H9 (cell line): ENCODE results near the gene ENPP6. TPM values are rescaled to one million over a fixed set of nuclear protein-coding genes. Genes with fewer than 3 reads are reported as not detected.

Source experiments
- DNase-seq: peaks from one replicate; pipeline ENCODE4 v3.0.0-alpha.2; 2017
- H2AFZ ChIP-seq: one replicate; pipeline ENCODE4 v1.6.1; 2013; ENCODE audit warnings: mild to moderate bottlenecking, low read length, control low read depth, moderate library complexity
- H2AK5ac ChIP-seq: 2 replicates; pipeline ENCODE4 v1.6.1; 2013; ENCODE audit warnings: low read length, control low read depth, mixed read lengths; ENCODE audit not compliant: insufficient read length
- H2BK120ac ChIP-seq: one replicate; pipeline ENCODE4 v1.6.1; 2013; ENCODE audit warnings: low read depth, mild to moderate bottlenecking, low read length, control low read depth, inconsistent platforms; ENCODE audit not compliant: poor library complexity, severe bottlenecking
- H2BK12ac ChIP-seq: 2 replicates; pipeline ENCODE4 v1.6.1; 2013; ENCODE audit warnings: low read length, control low read depth, mixed read lengths, low read depth; ENCODE audit not compliant: insufficient read length
- H2BK15ac ChIP-seq: 2 replicates; pipeline ENCODE4 v1.6.1; 2013; ENCODE audit warnings: low read depth, low read length, control low read depth
- H2BK20ac ChIP-seq: one replicate; pipeline ENCODE4 v1.6.1; 2013; ENCODE audit warnings: low read depth, mild to moderate bottlenecking, low read length, control low read depth, inconsistent platforms; ENCODE audit not compliant: poor library complexity, severe bottlenecking
- H2BK5ac ChIP-seq: 2 replicates; pipeline ENCODE4 v1.6.1; 2013; ENCODE audit warnings: low read length, control low read depth, mixed read lengths; ENCODE audit not compliant: insufficient read length
- H3K14ac ChIP-seq: 2 replicates; pipeline ENCODE4 v1.6.1; 2013; ENCODE audit warnings: low read length, control low read depth; ENCODE audit not compliant: insufficient read depth
- H3K18ac ChIP-seq: 2 replicates; pipeline ENCODE4 v1.6.1; 2013; ENCODE audit warnings: low read depth, mild to moderate bottlenecking, mixed read lengths, low read length, control low read depth; ENCODE audit not compliant: insufficient read length
- H3K23ac ChIP-seq: 2 replicates; pipeline ENCODE4 v1.6.1; 2013; ENCODE audit warnings: low read length, control low read depth, mixed read lengths, low read depth; ENCODE audit not compliant: insufficient read length
- H3K23me2 ChIP-seq: 2 replicates; pipeline ENCODE4 v1.6.1; 2013; ENCODE audit warnings: low read depth, mild to moderate bottlenecking, mixed read lengths, low read length, control low read depth; ENCODE audit not compliant: insufficient read length, poor library complexity, severe bottlenecking
- H3K27ac ChIP-seq: 2 replicates; pipeline ENCODE4 v1.5.1; 2013; ENCODE audit warnings: low read length, control low read depth, mixed read lengths, low read depth; ENCODE audit not compliant: insufficient read length
- H3K27me3 ChIP-seq: 2 replicates; pipeline ENCODE4 v1.6.1; 2013; ENCODE audit warnings: low read length, control low read depth, inconsistent platforms; ENCODE audit not compliant: insufficient read depth
- H3K4ac ChIP-seq: 2 replicates; pipeline ENCODE4 v1.6.1; 2013; ENCODE audit warnings: low read depth, mild to moderate bottlenecking, control low read depth, inconsistent platforms, low read length, moderate library complexity
- H3K4me1 ChIP-seq: 2 replicates; pipeline ENCODE4 v1.6.1; 2013; ENCODE audit warnings: low read length, control low read depth, inconsistent platforms; ENCODE audit not compliant: insufficient read depth
- H3K4me2 ChIP-seq: 2 replicates; pipeline ENCODE4 v1.6.1; 2013; ENCODE audit warnings: low read length, control low read depth, mixed read lengths; ENCODE audit not compliant: insufficient read length, insufficient read depth
- H3K56ac ChIP-seq: 2 replicates; pipeline ENCODE4 v1.6.1; 2013; ENCODE audit warnings: low read depth, mild to moderate bottlenecking, mixed read lengths, low read length, control low read depth; ENCODE audit not compliant: insufficient read length
- H3K79me1 ChIP-seq: 2 replicates; pipeline ENCODE4 v1.6.1; 2013; ENCODE audit warnings: low read depth, mild to moderate bottlenecking, moderate library complexity, low read length, control low read depth, inconsistent platforms; ENCODE audit not compliant: insufficient read depth, poor library complexity, severe bottlenecking
- H3K79me2 ChIP-seq: 2 replicates; pipeline ENCODE4 v1.6.1; 2013; ENCODE audit warnings: low read length, control low read depth, inconsistent platforms; ENCODE audit not compliant: insufficient read depth
- H3K9ac ChIP-seq: 2 replicates; pipeline ENCODE4 v1.6.1; 2013; ENCODE audit warnings: low read length, control low read depth, mixed read lengths; ENCODE audit not compliant: insufficient read length; ENCODE audit errors: extremely low read depth
- H3K9me3 ChIP-seq: one replicate; pipeline ENCODE4 v1.6.1; 2013; ENCODE audit warnings: low read depth, low read length, inconsistent platforms; ENCODE audit not compliant: control insufficient read depth
- H3T11ph ChIP-seq: one replicate; pipeline ENCODE4 v1.6.1; 2013; ENCODE audit warnings: mild to moderate bottlenecking, low read length, control low read depth, inconsistent platforms
- H4K20me1 ChIP-seq: one replicate; pipeline ENCODE4 v1.6.1; 2013; ENCODE audit not compliant: control insufficient read depth, insufficient read length, insufficient read depth
- H4K5ac ChIP-seq: 2 replicates; pipeline ENCODE4 v1.6.1; 2013; ENCODE audit warnings: low read depth, mild to moderate bottlenecking, mixed read lengths, low read length, control low read depth; ENCODE audit not compliant: insufficient read length
- H4K8ac ChIP-seq: replicated peaks from 2 replicates; pipeline ENCODE4 v1.6.1; 2013; ENCODE audit warnings: low read length, control low read depth, mixed read lengths, low read depth; ENCODE audit not compliant: insufficient read length
- H4K91ac ChIP-seq: 2 replicates; pipeline ENCODE4 v1.6.1; 2013; ENCODE audit warnings: low read depth, mild to moderate bottlenecking, moderate library complexity, mixed read lengths, low read length, control low read depth; ENCODE audit not compliant: insufficient read length
- H3K27ac Mint-ChIP-seq, 3 experiments: 2 replicates in 2 of 3; 3 replicates in 1 of 3; pipeline ENCODE4 v1.8.0; 2020 to 2021; ENCODE audit warnings: mixed read lengths in 3 of 3, mild to moderate bottlenecking in 1 of 3, moderate library complexity in 1 of 3
- H3K27me3 Mint-ChIP-seq: 2 replicates; pipeline ENCODE4 v1.8.0; 2021; ENCODE audit warnings: low read depth, mild to moderate bottlenecking, moderate library complexity, mixed read lengths
- H3K36me3 Mint-ChIP-seq, 3 experiments: 2 replicates in 2 of 3; 3 replicates in 1 of 3; pipeline ENCODE4 v1.8.0; 2020 to 2021; ENCODE audit warnings: low read depth in 3 of 3, mixed read lengths in 3 of 3; ENCODE audit not compliant: insufficient read depth in 1 of 3
- H3K4me1 Mint-ChIP-seq, 2 experiments: 2 replicates each; pipeline ENCODE4 v1.8.0; 2020; ENCODE audit warnings: mixed read lengths in 2 of 2
- H3K4me3 Mint-ChIP-seq, 2 experiments: 2 replicates in 1 of 2; 3 replicates in 1 of 2; pipeline ENCODE4 v1.8.0; 2020 to 2021; ENCODE audit warnings: mild to moderate bottlenecking in 2 of 2, mixed read lengths in 2 of 2, moderate library complexity in 1 of 2
- H3K9me3 Mint-ChIP-seq, 2 experiments: 2 replicates in 1 of 2; 3 replicates in 1 of 2; pipeline ENCODE4 v1.8.0; 2020; ENCODE audit warnings: mild to moderate bottlenecking in 2 of 2, mixed read lengths in 2 of 2, moderate library complexity in 1 of 2
- WGBS: extraction: QIAGEN DNeasy Blood & Tissue Kit; methylation state at CpG from one replicate; pipeline ENCODE4 v1.1.7; 2013; ENCODE audit warnings: missing lambda C conversion rate, low lambda C conversion rate, mixed read lengths; ENCODE audit not compliant: insufficient read length; ENCODE audit errors: extremely low coverage; 5-methylcytosine and 5-hydroxymethylcytosine counted together
- total RNA-seq: library from RNA; stranded (reverse); gene quantifications from 2 replicates; pipeline ENCODE4 v1.2.1, GENCODE V29; 2021
- TF ChIP-seq, protein P1 (sequence below): fragments of 200-600 bp; sonication (generic); conservative IDR thresholded peaks from 3 replicates; pipeline ENCODE4 v1.8.0; 2021; ENCODE audit warnings: antibody characterized with exemption, mild to moderate bottlenecking

The ENPP6 gene
- total RNA-seq, 1 experiment from 2014 or later: not detected

DNA sequence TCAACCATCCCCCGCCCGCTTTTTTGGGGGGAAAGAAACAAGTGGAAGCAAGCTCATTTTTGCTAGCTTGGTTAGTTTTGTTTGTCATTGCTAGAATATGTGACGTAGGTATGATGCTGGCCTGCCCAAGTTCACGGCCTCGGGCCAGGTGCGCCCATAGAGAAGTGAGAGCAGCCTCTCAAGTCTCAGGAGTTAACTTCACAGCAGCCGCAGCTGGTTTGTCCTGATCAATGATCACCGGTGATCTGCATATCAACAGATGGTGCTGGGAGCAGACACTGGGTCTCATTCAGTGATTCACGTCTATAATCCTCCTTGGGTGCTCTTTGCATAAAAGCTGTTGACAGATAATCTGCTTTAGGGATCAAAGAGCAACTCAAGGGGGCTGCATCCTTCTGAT lies 50.1 kb downstream of the ENPP6 start:
- H2AFZ ChIP-seq: no peak overlapping the region
- peak overlapping the region; percentile 36 for H3K18ac ChIP-seq
- no peaks in the 10 kb centered on the region for H3K9me3 ChIP-seq
- no peak overlapping the region for H3K14ac ChIP-seq
- no peak overlapping the region for H4K91ac ChIP-seq
- no CpG with 5 or more reads among the region's 9 CpGs for WGBS
- no peak overlapping the region for H2BK5ac ChIP-seq
- H3K9me3 Mint-ChIP-seq: no peaks in the 10 kb centered on the region
- peaks cover 6% of the 10 kb centered on the region; the same call in 1 of the 2 replicates for H3K4me1 ChIP-seq
- no peaks in the 10 kb centered on the region for H4K20me1 ChIP-seq
- no peak overlapping the region for H3T11ph ChIP-seq
- H3K27ac Mint-ChIP-seq: peak overlapping the region in 1 of 3 experiments; percentile 39; a peak in 1 of 7 replicates
- TF ChIP-seq, protein P1, sequence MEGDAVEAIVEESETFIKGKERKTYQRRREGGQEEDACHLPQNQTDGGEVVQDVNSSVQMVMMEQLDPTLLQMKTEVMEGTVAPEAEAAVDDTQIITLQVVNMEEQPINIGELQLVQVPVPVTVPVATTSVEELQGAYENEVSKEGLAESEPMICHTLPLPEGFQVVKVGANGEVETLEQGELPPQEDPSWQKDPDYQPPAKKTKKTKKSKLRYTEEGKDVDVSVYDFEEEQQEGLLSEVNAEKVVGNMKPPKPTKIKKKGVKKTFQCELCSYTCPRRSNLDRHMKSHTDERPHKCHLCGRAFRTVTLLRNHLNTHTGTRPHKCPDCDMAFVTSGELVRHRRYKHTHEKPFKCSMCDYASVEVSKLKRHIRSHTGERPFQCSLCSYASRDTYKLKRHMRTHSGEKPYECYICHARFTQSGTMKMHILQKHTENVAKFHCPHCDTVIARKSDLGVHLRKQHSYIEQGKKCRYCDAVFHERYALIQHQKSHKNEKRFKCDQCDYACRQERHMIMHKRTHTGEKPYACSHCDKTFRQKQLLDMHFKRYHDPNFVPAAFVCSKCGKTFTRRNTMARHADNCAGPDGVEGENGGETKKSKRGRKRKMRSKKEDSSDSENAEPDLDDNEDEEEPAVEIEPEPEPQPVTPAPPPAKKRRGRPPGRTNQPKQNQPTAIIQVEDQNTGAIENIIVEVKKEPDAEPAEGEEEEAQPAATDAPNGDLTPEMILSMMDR: no peak
- no peak overlapping the region for H3K56ac ChIP-seq
- no peak overlapping the region for H2AK5ac ChIP-seq
- H3K79me2 ChIP-seq: no peaks in the 10 kb centered on the region
- H3K27ac ChIP-seq: no peak overlapping the region
- H4K8ac ChIP-seq: no peak overlapping the region
- peaks cover 59 to 60% of the 10 kb centered on the region in 2 experiments for H3K4me1 Mint-ChIP-seq
- H3K9ac ChIP-seq: no peak overlapping the region
- H3K79me1 ChIP-seq: no peaks in the 10 kb centered on the region
- H2BK12ac ChIP-seq: no peak overlapping the region
- H2BK15ac ChIP-seq: no peak overlapping the region
- H3K27me3 Mint-ChIP-seq: peaks cover 71% of the 10 kb centered on the region
- no peaks in the 10 kb centered on the region for H3K23me2 ChIP-seq
- H2BK120ac ChIP-seq: no peak overlapping the region
- no peak overlapping the region for H2BK20ac ChIP-seq
- H4K5ac ChIP-seq: no peak overlapping the region
- no peak overlapping the region for H3K4ac ChIP-seq
- H3K4me3 Mint-ChIP-seq: peak overlapping the region; percentile 27 to 64; a peak in 2 of 5 replicates
- no peaks in the 10 kb centered on the region; a peak in 2 of 7 replicates for H3K36me3 Mint-ChIP-seq
- H3K27me3 ChIP-seq: no peaks in the 10 kb centered on the region
- H3K23ac ChIP-seq: no peak overlapping the region
- peak; percentile 89 for DNase-seq
- peak overlapping the region; percentile 35 for H3K4me2 ChIP-seq
